Activated B cell treated with CpG ODN at 0.5 μM for 24 hours (primary cell): Measurements from ENCODE around the gene PDCD1. TPM values are rescaled to one million over a fixed set of nuclear protein-coding genes. Genes with fewer than 3 reads are reported as not detected.
A peak's percentile ranks its signal among the peaks of the same experiment; 100 is the strongest.

Experiments used
- ATAC-seq: fragments of 200-7000 bp; cut with Tn5 transposase; one replicate; pipeline ENCODE4 v1.10.0; 2021; ENCODE audit warnings: low read depth, mild to moderate bottlenecking, moderate library complexity
- CTCF ChIA-PET: fragments of 350-600 bp; sonication (Branson Sonifier 250); formaldehyde crosslinking; loops from one replicate; lab custom pipeline; 2021; ENCODE audit warnings: antibody characterized with exemption; lab: Charles Lee
- POLR2A ChIA-PET: fragments of 350-600 bp; sonication (Branson Sonifier 250); formaldehyde crosslinking; loops from one replicate; lab custom pipeline; 2021; ENCODE audit warnings: antibody characterized with exemption; lab: Charles Lee
- DNase-seq: peaks from one replicate; pipeline ENCODE4 v3.0.0; 2022
- H3K27ac Mint-ChIP-seq: one replicate; pipeline ENCODE4 v1.8.0; 2020; ENCODE audit warnings: mixed read lengths
- H3K27me3 Mint-ChIP-seq: one replicate; pipeline ENCODE4 v1.8.0; 2021; ENCODE audit warnings: mixed read lengths
- H3K36me3 Mint-ChIP-seq: one replicate; pipeline ENCODE4 v1.8.0; 2021; ENCODE audit warnings: low read depth, mixed read lengths
- H3K4me1 Mint-ChIP-seq: one replicate; pipeline ENCODE4 v1.8.0; 2021; ENCODE audit warnings: mixed read lengths
- H3K4me3 Mint-ChIP-seq: one replicate; pipeline ENCODE4 v1.8.0; 2020; ENCODE audit warnings: mild to moderate bottlenecking, mixed read lengths
- H3K9me3 Mint-ChIP-seq: one replicate; pipeline ENCODE4 v1.8.0; 2020; ENCODE audit warnings: mixed read lengths
- intact Hi-C: fragments of 100-400 bp; cut with micrococcal nuclease; formaldehyde crosslinking; loops from one replicate; pipeline ENCODE4 v1.15.1; 2024
- total RNA-seq: library from RNA; stranded (reverse); gene quantifications from 2 replicates; pipeline ENCODE4 v1.2.3, GENCODE V29; 2022
- TF ChIP-seq, protein P1 (sequence below): fragments of 200-600 bp; IDR thresholded peaks from one replicate; pipeline ENCODE4 v1.8.0; 2022; ENCODE audit warnings: antibody characterized with exemption, mild to moderate bottlenecking

Gene PDCD1
- total RNA-seq, 1 donor from 2014 or later, result 3.5 TPM

- DNase-seq (peak; percentile 3), ATAC-seq (no peak)
- CTCF ChIA-PET, result no interaction called here
- intact Hi-C loops, result no loop called here
- Mint-ChIP-seq H3K27me3 (no peaks in the 10 kb centered on the region), H3K4me1 (peaks cover 8% of the 10 kb centered on the region), H3K36me3 (peaks cover 42% of the 10 kb centered on the region), H3K4me3 (no peak overlapping the region), H3K27ac (no peak overlapping the region), H3K9me3 (no peaks in the 10 kb centered on the region)
- POLR2A ChIA-PET, result no interaction called here
- TF ChIP-seq, protein P1, sequence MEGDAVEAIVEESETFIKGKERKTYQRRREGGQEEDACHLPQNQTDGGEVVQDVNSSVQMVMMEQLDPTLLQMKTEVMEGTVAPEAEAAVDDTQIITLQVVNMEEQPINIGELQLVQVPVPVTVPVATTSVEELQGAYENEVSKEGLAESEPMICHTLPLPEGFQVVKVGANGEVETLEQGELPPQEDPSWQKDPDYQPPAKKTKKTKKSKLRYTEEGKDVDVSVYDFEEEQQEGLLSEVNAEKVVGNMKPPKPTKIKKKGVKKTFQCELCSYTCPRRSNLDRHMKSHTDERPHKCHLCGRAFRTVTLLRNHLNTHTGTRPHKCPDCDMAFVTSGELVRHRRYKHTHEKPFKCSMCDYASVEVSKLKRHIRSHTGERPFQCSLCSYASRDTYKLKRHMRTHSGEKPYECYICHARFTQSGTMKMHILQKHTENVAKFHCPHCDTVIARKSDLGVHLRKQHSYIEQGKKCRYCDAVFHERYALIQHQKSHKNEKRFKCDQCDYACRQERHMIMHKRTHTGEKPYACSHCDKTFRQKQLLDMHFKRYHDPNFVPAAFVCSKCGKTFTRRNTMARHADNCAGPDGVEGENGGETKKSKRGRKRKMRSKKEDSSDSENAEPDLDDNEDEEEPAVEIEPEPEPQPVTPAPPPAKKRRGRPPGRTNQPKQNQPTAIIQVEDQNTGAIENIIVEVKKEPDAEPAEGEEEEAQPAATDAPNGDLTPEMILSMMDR, result no peak
These were observed 43.0 kb upstream of the PDCD1 start for GRCh38 chr2:241901500-241902351.

DNA sequence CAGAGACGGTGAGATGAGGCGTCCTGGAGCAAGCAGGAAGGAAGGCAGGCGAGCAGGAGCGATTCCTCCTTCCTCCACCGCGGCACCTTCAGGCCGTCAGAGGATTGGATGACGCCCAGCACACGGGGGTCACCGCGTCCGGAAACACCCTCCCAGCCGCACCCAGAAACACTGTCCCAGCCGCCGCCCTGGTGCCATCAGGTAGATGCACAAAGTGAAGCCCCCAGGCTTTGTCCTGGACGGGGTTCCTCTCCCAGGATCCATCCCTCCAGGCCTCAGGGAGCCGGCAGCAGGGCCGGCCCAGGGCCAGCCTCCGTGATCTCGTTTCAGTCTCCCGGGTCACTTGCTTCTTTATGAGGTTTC is 42.3 kb upstream of the PDCD1 start:
- DNase-seq (peak; percentile 7), ATAC-seq (no peak)
- Mint-ChIP-seq H3K27me3 (no peaks in the 10 kb centered on the region), H3K27ac (no peak overlapping the region), H3K4me3 (no peak overlapping the region), H3K36me3 (peaks cover 39% of the 10 kb centered on the region), H3K4me1 (peaks cover 10% of the 10 kb centered on the region), H3K9me3 (no peaks in the 10 kb centered on the region)
- TF ChIP-seq, protein P1, result no peak
- ChIA-PET CTCF (no interaction called here), POLR2A (no interaction called here)
- intact Hi-C loops, result no loop called here

- no peak overlapping the region for H3K27ac Mint-ChIP-seq
- ChIA-PET CTCF (no interaction called here), POLR2A (no interaction called here)
- ATAC-seq, result no peak
- no peak overlapping the region for H3K4me3 Mint-ChIP-seq
- H3K27me3 Mint-ChIP-seq, result no peaks in the 10 kb centered on the region
- peaks cover 33% of the 10 kb centered on the region for H3K36me3 Mint-ChIP-seq
- peak; percentile 7 for DNase-seq
- H3K9me3 Mint-ChIP-seq, result no peaks in the 10 kb centered on the region
- H3K4me1 Mint-ChIP-seq, result peaks cover 10% of the 10 kb centered on the region
- TF ChIP-seq, protein P1, result no peak
- intact Hi-C loops, result no loop called here
These were observed 41.7 kb upstream of the PDCD1 start for GRCh38 chr2:241900251-241901017.

- intact Hi-C loops, result no loop called here
- Mint-ChIP-seq H3K9me3 (no peaks in the 10 kb centered on the region), H3K36me3 (peaks cover 28% of the 10 kb centered on the region), H3K4me3 (no peak overlapping the region), H3K27ac (no peak overlapping the region), H3K4me1 (peaks cover 10% of the 10 kb centered on the region), H3K27me3 (no peaks in the 10 kb centered on the region)
- CTCF ChIA-PET, result no interaction called here
- TF ChIP-seq, protein P1, result no peak
- peak; percentile 9 for DNase-seq
- POLR2A ChIA-PET, result no interaction called here
- ATAC-seq, result no peak
These were observed 40.0 kb upstream of the PDCD1 start for GRCh38 chr2:241898463-241899270.
